T-helper 1 cell treated with Interleukin-12 subunit alpha and Interleukin-12 subunit beta and Interleukin-4 antibody, amounts not matched to agents 30 μg/mL and 1 μg/mL, for 36 hours (primary cell): ENCODE data around the gene TMEM86A.
"Not testable (repeated sequence)": the region's sequence is repeated elsewhere in the genome, so short reads cannot be mapped to it uniquely, and the experiment has no call there.

Source experiments
- H3K27ac Mint-ChIP-seq: one replicate; pipeline ENCODE4 v1.8.0; 2021; ENCODE audit warnings: mild to moderate bottlenecking, mixed read lengths
- H3K27me3 Mint-ChIP-seq: one replicate; pipeline ENCODE4 v1.8.0; 2021; ENCODE audit warnings: low read depth, mixed read lengths
- H3K36me3 Mint-ChIP-seq: one replicate; pipeline ENCODE4 v1.8.0; 2021; ENCODE audit warnings: low read depth, mixed read lengths
- H3K4me1 Mint-ChIP-seq: one replicate; pipeline ENCODE4 v1.8.0; 2021; ENCODE audit warnings: low read depth, mixed read lengths
- H3K4me3 Mint-ChIP-seq: one replicate; pipeline ENCODE4 v1.8.0; 2021; ENCODE audit warnings: mild to moderate bottlenecking, moderate library complexity, mixed read lengths
- H3K9me3 Mint-ChIP-seq: one replicate; pipeline ENCODE4 v1.8.0; 2021; ENCODE audit warnings: mixed read lengths

The TMEM86A gene

DNA sequence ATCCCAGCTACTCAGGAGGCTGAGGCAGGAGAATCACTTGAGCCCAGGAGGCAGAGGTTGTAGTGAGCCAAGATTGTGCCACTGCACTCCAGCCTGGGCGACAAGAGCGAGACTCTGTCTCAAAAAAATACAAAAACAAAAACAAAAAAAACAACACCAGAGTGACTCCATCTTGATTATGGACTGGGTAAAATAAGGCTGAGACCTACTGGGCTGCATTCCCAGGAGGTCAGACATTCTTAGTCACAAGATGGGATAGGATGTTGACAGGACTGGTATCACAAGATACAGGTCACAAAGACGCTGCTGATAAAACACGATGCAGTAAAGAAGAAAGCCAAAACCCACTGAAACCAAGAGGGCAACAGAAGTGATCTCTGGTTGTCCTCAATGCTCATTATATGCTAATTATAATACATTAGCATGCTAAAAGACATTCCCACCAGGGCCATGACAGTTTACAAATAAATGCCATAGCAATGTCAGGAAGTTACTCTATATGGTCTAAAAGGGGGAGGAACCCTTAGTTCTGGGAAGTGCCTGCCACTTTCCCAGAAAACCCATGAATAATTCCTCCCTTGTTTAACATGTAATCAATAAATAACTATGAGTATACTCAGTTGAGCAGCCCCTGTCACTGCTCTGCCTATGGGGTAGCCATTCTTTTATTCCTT, 7.0 kb upstream of the TMEM86A start:
- peaks cover 14% of the 10 kb centered on the region for H3K4me1 Mint-ChIP-seq
- H3K4me3 Mint-ChIP-seq, H3K27ac Mint-ChIP-seq, H3K9me3 Mint-ChIP-seq, H3K27me3 Mint-ChIP-seq, H3K36me3 Mint-ChIP-seq: not testable (repeated sequence)

DNA sequence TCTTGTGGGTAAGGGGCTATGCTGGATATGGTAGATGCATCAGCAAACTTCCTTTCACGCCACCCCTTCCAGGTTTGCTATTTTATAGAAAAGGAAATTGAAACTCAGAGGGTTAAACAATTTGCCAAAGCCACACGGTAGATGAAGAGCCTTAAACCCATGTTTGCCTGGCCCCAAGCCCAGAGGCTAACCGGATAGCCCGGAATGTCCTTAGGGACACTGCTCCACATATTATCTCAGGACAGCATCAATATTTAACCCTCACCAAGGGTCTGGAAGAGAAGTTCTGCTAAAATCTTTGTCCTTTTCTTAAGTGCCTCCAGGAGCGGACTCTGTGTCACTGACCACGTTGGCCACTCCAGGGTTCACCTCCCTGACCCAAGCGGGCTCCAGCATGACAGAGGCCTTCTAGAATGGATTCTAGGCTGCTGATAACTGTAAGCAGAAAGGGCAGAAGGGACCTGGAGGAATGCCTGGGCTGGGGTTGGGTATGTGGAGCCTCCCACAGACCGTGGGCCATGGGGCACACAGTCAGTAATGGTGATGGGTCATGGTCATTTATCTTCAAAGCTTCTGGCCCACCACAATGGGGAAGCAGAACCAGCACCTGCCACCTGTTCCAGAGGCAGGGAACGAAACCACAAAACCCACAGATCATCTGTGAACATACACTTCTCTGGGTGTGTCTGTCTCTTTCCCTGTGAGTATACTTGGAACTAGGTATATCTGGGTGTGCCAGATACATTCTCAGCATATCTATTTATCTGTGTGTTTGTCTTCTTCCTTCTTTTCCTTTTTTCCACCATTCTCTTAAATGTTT, 5.4 kb upstream of the TMEM86A start:
- no peaks in the 10 kb centered on the region for H3K36me3 Mint-ChIP-seq
- H3K9me3 Mint-ChIP-seq: no peaks in the 10 kb centered on the region
- H3K27ac Mint-ChIP-seq: peak overlapping the region; percentile 6
- no peak overlapping the region for H3K4me3 Mint-ChIP-seq
- peaks cover 7% of the 10 kb centered on the region for H3K27me3 Mint-ChIP-seq
- peaks cover 20% of the 10 kb centered on the region for H3K4me1 Mint-ChIP-seq

DNA sequence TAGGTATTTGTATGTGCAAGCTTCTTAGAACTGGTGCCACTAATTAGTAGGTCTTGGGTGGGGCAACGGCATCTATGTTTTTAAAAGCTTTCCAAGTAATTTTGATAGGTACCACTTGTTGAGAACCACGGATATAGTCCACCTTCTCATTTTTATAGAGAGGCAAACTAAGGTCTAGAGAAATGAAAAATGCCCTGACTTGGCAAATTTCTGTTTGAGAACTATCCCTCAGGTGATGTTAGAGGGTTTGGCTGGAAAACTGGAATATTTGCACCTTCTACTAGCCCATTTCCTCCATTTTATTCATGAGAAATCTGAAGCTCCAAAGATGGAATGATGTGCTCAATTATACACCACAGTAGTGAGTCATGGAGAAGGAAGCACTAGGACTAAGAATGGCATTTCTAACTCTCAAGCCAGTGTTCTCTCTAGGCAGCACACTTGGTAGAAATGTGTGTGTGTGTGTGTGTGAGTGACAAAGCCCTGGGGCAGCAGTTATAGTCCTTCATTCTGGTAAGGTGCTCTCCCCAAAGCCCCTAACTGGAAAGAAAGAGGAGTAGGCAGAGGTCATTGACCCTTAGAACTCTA, 1.8 kb upstream of the TMEM86A start:
- no peak overlapping the region for H3K27ac Mint-ChIP-seq
- H3K27me3 Mint-ChIP-seq: peaks cover 27% of the 10 kb centered on the region
- H3K9me3 Mint-ChIP-seq: no peaks in the 10 kb centered on the region
- H3K4me3 Mint-ChIP-seq: no peak overlapping the region
- peaks cover 25% of the 10 kb centered on the region for H3K4me1 Mint-ChIP-seq
- no peaks in the 10 kb centered on the region for H3K36me3 Mint-ChIP-seq

DNA sequence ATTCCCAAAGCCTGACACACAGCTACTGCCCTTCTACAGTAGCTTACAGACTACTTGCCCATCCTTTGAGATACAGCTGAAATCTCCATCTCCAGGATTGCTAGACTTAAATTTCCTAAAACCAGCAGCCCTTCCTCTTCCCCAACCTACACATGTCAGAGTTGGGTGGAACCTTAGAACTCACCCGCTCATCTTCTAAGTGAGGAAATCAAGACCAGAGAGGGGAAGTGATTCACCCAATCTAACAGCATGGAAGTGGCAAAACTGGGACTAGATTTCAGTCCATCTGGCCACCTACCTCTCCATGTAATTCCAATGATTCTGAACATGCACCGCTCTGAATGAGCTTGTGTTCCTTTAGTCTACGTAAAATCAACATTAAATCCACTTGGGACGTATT, 1.0 kb upstream of the TMEM86A start:
- Mint-ChIP-seq H3K9me3 (no peaks in the 10 kb centered on the region), H3K27me3 (peaks cover 27% of the 10 kb centered on the region), H3K4me3 (no peak overlapping the region), H3K27ac (no peak overlapping the region), H3K36me3 (no peaks in the 10 kb centered on the region), H3K4me1 (peaks cover 24% of the 10 kb centered on the region)

DNA sequence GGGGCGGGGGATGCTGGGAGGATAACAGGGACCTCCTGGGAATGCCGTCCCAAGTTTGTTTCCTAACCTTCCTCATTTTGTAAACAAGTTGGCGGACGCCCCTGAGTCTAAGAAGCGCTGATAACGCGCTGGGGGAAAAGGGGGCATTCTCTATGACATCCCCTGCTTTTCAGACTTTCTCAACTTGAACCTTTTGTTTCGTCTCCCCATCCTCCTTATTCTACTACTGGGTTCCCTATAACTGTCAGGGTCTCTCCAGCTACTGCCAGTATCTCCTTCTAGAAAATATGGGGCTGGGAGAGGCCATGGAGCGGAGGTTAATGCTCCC, 654 bp downstream of the TMEM86A start:
- no peaks in the 10 kb centered on the region for H3K36me3 Mint-ChIP-seq
- H3K9me3 Mint-ChIP-seq: no peaks in the 10 kb centered on the region
- peak overlapping the region; percentile 81 for H3K4me3 Mint-ChIP-seq
- peaks cover 38% of the 10 kb centered on the region for H3K27me3 Mint-ChIP-seq
- H3K4me1 Mint-ChIP-seq: peaks cover 14% of the 10 kb centered on the region
- H3K27ac Mint-ChIP-seq: peak overlapping the region; percentile 49

DNA sequence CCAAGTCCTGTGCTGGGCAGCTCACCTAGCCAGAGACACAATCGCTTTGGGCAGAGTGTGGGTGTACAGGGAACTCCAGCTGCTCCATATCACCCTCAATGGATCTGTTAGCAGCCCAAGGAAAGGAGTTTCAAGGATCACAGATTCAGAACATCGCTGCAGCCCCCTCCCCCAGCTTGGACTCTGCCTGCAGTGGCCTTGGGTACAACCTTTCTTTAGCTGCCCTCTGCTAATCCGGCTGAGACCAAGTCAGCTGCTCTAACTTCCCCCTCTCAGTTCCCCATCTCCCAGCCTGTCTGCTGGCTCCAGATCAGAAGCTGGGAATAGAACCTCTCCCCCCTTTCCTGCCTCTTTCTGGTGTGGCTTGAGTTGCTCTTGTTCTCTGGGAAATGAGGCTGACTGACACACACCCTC, 1.3 kb downstream of the TMEM86A start:
- H3K36me3 Mint-ChIP-seq: no peaks in the 10 kb centered on the region
- peak overlapping the region; percentile 49 for H3K27ac Mint-ChIP-seq
- peak overlapping the region; percentile 81 for H3K4me3 Mint-ChIP-seq
- H3K27me3 Mint-ChIP-seq: peaks cover 42% of the 10 kb centered on the region
- no peaks in the 10 kb centered on the region for H3K9me3 Mint-ChIP-seq
- peaks cover 16% of the 10 kb centered on the region for H3K4me1 Mint-ChIP-seq

DNA sequence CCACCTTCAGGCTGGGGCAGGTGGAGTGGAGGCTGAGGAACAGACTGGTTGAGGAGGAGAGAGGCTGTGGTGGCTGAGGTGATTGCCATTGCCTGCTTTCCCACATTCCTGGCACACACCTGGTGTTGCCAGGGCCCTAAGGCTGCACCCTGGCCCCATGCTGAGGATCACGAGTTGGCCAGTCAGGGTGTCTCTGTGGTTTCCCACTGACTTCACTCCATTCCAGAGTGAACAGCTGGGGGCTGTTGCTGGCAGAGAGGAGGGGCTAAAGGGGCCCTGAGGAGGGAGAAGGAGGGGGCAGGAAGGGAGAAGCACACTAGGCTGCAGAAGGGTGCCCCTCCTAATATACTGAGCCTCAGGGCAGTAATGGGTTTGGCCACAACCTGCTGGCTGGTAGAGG, 1.8 kb downstream of the TMEM86A start:
- peak overlapping the region; percentile 14 for H3K27ac Mint-ChIP-seq
- no peaks in the 10 kb centered on the region for H3K36me3 Mint-ChIP-seq
- peak overlapping the region; percentile 81 for H3K4me3 Mint-ChIP-seq
- H3K9me3 Mint-ChIP-seq: no peaks in the 10 kb centered on the region
- peaks cover 48% of the 10 kb centered on the region for H3K27me3 Mint-ChIP-seq
- peaks cover 20% of the 10 kb centered on the region for H3K4me1 Mint-ChIP-seq

DNA sequence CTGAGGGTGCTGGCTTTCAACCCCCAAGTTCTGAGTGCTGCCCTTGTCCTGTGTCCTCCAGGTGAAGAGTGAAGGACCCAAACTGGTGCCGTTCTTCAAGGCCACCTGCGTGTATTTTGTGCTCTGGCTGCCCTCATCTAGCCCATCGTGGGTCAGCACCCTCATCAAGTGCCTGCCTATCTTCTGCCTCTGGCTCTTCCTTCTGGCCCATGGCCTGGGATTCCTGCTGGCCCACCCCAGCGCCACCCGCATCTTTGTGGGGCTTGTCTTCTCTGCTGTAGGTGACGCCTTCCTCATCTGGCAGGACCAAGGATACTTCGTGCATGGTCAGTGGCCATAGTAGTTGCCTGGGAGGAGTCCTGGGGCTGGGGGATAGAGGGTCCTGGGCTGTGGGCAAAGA, 2.3 kb downstream of the TMEM86A start:
- no peaks in the 10 kb centered on the region for H3K9me3 Mint-ChIP-seq
- peaks cover 21% of the 10 kb centered on the region for H3K4me1 Mint-ChIP-seq
- H3K27ac Mint-ChIP-seq: no peak overlapping the region
- H3K4me3 Mint-ChIP-seq: peak overlapping the region; percentile 36
- H3K36me3 Mint-ChIP-seq: no peaks in the 10 kb centered on the region
- peaks cover 51% of the 10 kb centered on the region for H3K27me3 Mint-ChIP-seq

DNA sequence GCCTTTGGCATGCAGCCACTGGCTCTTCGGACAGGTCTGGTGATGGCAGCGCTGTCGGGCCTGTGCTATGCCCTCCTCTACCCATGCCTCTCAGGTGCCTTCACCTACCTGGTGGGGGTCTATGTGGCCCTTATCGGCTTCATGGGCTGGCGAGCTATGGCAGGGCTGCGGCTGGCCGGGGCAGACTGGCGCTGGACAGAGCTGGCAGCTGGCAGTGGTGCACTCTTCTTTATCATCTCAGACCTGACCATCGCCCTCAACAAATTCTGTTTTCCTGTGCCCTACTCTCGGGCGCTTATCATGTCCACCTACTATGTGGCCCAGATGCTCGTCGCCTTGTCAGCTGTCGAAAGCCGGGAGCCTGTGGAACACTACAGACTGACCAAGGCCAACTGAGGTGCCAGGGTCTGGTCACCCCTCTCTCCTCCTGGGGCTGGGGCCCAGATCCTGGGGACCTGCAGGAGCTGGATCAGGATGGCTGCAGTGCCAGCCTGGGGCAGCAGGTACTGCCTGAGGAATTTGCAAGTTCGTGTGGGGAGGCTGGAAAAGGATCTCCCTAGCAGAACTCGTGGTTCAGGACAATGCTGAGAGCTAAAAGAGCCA, 3.1 kb downstream of the TMEM86A start:
- H3K4me1 Mint-ChIP-seq: peaks cover 26% of the 10 kb centered on the region
- H3K27me3 Mint-ChIP-seq: peaks cover 48% of the 10 kb centered on the region
- no peak overlapping the region for H3K4me3 Mint-ChIP-seq
- H3K36me3 Mint-ChIP-seq: no peaks in the 10 kb centered on the region
- no peak overlapping the region for H3K27ac Mint-ChIP-seq
- H3K9me3 Mint-ChIP-seq: no peaks in the 10 kb centered on the region

DNA sequence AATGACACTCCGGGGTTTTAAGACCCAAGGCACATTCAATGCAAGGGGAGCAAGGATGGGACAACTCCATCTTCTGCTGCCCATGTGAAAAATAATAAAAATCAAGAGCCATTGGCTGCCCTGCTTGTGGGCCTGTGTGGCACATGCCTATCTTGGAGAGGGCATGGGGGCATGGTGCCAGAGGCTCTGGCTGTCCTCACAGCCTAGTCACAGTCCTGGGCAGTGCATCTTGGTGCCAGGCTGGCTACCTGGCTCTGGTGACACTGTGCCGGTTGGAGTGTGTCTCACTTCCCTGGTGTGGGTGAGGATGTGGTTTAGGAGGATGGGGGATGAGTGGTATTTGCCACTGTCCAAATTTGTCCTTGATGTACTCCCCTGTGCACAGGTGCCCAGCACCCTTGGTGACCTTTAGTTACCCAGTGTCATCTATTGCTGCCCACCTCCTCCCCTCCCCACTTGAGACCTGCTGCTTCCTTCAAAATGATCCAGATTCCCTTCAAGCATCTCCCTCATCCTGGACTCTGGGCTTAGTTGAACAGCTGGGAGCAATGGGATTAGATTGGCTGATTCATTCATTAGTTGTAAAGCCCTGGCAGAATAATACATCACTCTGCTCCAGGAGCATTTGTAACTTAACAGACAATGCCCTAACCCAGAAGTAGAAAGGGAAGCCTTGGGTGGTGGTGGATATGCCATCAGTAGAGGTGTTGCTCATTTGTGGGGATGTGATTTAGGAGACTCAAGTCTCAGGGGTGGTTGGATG, 4.6 kb downstream of the TMEM86A start:
- no peak overlapping the region for H3K27ac Mint-ChIP-seq
- H3K4me3 Mint-ChIP-seq: no peak overlapping the region
- H3K27me3 Mint-ChIP-seq: peaks cover 60% of the 10 kb centered on the region
- no peaks in the 10 kb centered on the region for H3K36me3 Mint-ChIP-seq
- peaks cover 25% of the 10 kb centered on the region for H3K4me1 Mint-ChIP-seq
- no peaks in the 10 kb centered on the region for H3K9me3 Mint-ChIP-seq

DNA sequence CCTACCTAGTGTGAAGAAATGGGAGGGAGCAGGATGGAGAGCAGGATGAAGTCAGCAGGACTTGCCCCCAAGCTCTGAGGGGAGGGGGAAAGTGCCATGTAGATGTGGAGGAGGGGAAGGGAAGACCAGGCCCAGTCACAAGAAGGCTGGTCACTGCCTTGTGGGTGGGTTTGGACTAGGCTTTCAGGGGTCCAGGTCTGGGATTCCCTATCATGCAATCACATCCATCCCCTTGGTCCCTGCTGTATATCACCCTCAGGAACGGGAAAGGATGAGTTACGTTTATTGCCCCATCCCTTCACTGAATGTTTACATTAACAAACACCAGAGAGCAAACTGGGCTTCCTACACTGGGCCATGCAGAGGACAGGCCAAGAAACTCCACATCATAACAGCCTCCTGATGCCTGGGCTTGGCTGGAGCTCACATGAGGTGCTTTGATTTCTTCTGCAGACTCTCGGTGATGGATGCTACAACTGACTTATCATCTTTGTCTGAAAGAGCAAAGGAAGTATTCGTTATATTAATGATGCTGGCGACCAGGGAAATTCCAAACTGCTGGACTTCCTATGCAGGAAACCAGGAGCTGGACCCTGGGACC, 5.6 kb downstream of the TMEM86A start:
- no peak overlapping the region for H3K4me3 Mint-ChIP-seq
- no peaks in the 10 kb centered on the region for H3K9me3 Mint-ChIP-seq
- peaks cover 22% of the 10 kb centered on the region for H3K4me1 Mint-ChIP-seq
- peaks cover 62% of the 10 kb centered on the region for H3K27me3 Mint-ChIP-seq
- H3K36me3 Mint-ChIP-seq: no peaks in the 10 kb centered on the region
- H3K27ac Mint-ChIP-seq: no peak overlapping the region

DNA sequence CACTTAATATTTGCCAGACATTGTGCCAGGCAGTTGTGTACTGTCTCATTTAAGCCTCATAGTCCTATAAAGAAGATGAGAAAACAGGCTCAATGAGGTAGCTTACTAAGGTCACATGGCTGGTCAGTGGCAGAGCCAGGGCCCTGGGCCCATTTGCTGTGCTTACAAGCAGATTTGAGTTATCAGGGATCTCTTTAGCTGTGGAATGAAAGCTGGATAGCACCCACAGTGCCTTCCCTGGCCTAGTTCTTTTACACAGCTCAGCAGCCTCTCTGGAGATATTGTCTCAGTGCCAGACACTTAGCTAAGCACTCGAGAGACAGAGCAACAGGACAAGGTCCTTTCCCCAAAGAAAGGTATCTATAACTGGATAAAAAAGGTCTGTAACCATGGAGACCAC, 6.1 kb downstream of the TMEM86A start:
- H3K4me3 Mint-ChIP-seq: peak overlapping the region; percentile 57
- no peak overlapping the region for H3K27ac Mint-ChIP-seq

DNA sequence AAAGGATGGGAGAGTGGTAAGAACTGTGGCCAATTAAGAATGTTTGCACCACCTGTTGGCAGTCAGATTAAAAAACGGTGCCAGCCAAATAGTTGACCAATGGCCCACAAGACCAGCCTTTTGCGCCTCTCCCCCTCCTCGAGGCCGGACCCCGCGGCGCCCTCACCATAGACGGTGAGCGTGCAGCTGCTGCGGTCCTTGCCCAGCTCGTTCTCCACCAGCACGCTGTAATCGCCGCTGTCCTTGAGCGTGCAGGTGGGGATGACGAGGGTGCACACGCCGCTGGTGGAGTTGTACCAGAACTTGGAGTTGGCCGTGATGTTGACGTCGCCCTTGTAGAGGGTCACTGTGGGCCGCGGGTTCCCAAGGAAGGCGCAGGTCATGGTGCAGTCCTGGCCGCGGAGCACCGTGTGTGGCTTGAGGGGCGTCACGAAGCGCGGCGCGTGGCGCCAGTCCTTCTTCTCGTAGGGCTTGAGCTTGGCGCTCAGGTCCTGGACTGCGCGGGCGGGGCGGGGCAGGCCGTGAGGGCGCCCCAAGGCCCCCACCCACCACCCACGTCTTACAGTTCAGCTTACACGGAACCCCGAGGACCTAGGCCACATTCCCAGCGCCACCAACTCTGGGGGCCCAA, 7.2 kb downstream of the TMEM86A start:
- Mint-ChIP-seq H3K27me3 (peaks cover 58% of the 10 kb centered on the region), H3K4me1 (peaks cover 21% of the 10 kb centered on the region), H3K36me3 (no peaks in the 10 kb centered on the region), H3K27ac (no peak overlapping the region), H3K4me3 (peak overlapping the region; percentile 93), H3K9me3 (no peaks in the 10 kb centered on the region)

More for the DNA sequence above, 6.1 kb downstream of the TMEM86A start:
- Mint-ChIP-seq H3K4me1 (peaks cover 20% of the 10 kb centered on the region), H3K9me3 (no peaks in the 10 kb centered on the region), H3K36me3 (no peaks in the 10 kb centered on the region), H3K27me3 (peaks cover 59% of the 10 kb centered on the region)
